Hematopoietic multipotent progenitor cell treated with erythropoietin and hydrocortisone succinate and interleukin-3 and kit ligand, for 8 days (in vitro differentiated cells): Measurements from ENCODE around the gene BTN2A1.
A peak's percentile ranks its signal among the peaks of the same experiment; 100 is the strongest.
"Not testable (repeated sequence)": the region's sequence is repeated elsewhere in the genome, so short reads cannot be mapped to it uniquely, and the experiment has no call there.

Experiments used
- DNase-seq: peaks from one replicate; pipeline ENCODE4 v3.0.0-alpha.2; 2015

The BTN2A1 gene

GRCh38 chr6:26433680-26434079 lies 24.1 kb upstream of the BTN2A1 start:
- DNase-seq = not testable (repeated sequence)

GRCh38 chr6:26436018-26436417 lies 21.7 kb upstream of the BTN2A1 start:
- DNase-seq = no peak

GRCh38 chr6:26437550-26437949 lies 20.2 kb upstream of the BTN2A1 start:
- DNase-seq = no peak

- no peak for DNase-seq
These were observed 19.8 kb upstream of the BTN2A1 start for GRCh38 chr6:26438000-26438399.

GRCh38 chr6:26439151-26440125 lies 18.3 kb upstream of the BTN2A1 start:
- peak; percentile 13 for DNase-seq

GRCh38 chr6:26440977-26441358 lies 16.8 kb upstream of the BTN2A1 start:
- no peak for DNase-seq

GRCh38 chr6:26441977-26442376 lies 15.8 kb upstream of the BTN2A1 start:
- no peak for DNase-seq

- no peak for DNase-seq
These were observed 11.7 kb upstream of the BTN2A1 start for GRCh38 chr6:26445934-26446667.

GRCh38 chr6:26447257-26447656 lies 10.5 kb upstream of the BTN2A1 start:
- DNase-seq = no peak

- peak; percentile 17 for DNase-seq
These were observed 7.5 kb upstream of the BTN2A1 start for GRCh38 chr6:26450240-26450639.

- DNase-seq = peak; percentile 65
These were observed 5.0 kb upstream of the BTN2A1 start for GRCh38 chr6:26452631-26453235.

- no peak for DNase-seq
These were observed 3.1 kb upstream of the BTN2A1 start for GRCh38 chr6:26454631-26455030.

GRCh38 chr6:26455357-26455970 lies 2.3 kb upstream of the BTN2A1 start:
- DNase-seq = no peak

- DNase-seq = no peak
These were observed 420 bp upstream of the BTN2A1 start for GRCh38 chr6:26457264-26457805.

- DNase-seq = no peak
These were observed 1.5 kb downstream of the BTN2A1 start for GRCh38 chr6:26459023-26459810.

GRCh38 chr6:26461353-26461752 lies 3.6 kb downstream of the BTN2A1 start:
- not testable (repeated sequence) for DNase-seq

GRCh38 chr6:26464014-26464413 lies 6.3 kb downstream of the BTN2A1 start:
- no peak for DNase-seq

GRCh38 chr6:26464416-26465131 lies 6.8 kb downstream of the BTN2A1 start:
- DNase-seq = no peak

- DNase-seq = no peak
These were observed 8.0 kb downstream of the BTN2A1 start for GRCh38 chr6:26465776-26466175.

- no peak for DNase-seq
These were observed 11.1 kb downstream of the BTN2A1 start for GRCh38 chr6:26468829-26469228.

GRCh38 chr6:26470643-26471042 lies 12.9 kb downstream of the BTN2A1 start:
- DNase-seq = no peak
